HepG2 (cell line): ENCODE data around the gene DPAGT1.

Experiments
- CTCF ChIP-seq: sonication (generic); formaldehyde crosslinking; IDR thresholded peaks from 2 replicates; pipeline ENCODE4 v1.5.0; 2020; ENCODE audit warnings: mild to moderate bottlenecking, missing genetic modification reagents, moderate library complexity
- ESRRA ChIP-seq: sonication (generic); formaldehyde crosslinking; IDR thresholded peaks from 2 replicates; pipeline ENCODE4 v1.5.1; 2020; ENCODE audit warnings: mild to moderate bottlenecking, low read depth, missing genetic modification reagents
- FOXK1 ChIP-seq: sonication (generic); formaldehyde crosslinking; IDR thresholded peaks from 2 replicates; pipeline ENCODE4 v1.4.0; 2020; ENCODE audit warnings: low read depth, missing genetic modification reagents, borderline replicate concordance
- MATR3 ChIP-seq: sonication (generic); formaldehyde crosslinking; IDR thresholded peaks from 2 replicates; pipeline ENCODE4 v1.4.0; 2020; ENCODE audit warnings: missing genetic modification reagents
- NR3C1 ChIP-seq: sonication (generic); formaldehyde crosslinking; IDR thresholded peaks from 2 replicates; pipeline ENCODE4 v1.4.0; 2020; ENCODE audit warnings: missing genetic modification reagents
- POLR2AphosphoS5 ChIP-seq: IDR thresholded peaks from 2 replicates; pipeline ENCODE4 v1.6.1; 2012; ENCODE audit warnings: low read depth, low read length
- ZNF263 ChIP-seq: sonication (generic); formaldehyde crosslinking; IDR thresholded peaks from 2 replicates; pipeline ENCODE4 v1.4.0; 2020; ENCODE audit warnings: missing genetic modification reagents
- ZNF720 ChIP-seq: sonication (generic); formaldehyde crosslinking; IDR thresholded peaks from 2 replicates; pipeline ENCODE4 v1.4.0; 2020; ENCODE audit warnings: missing genetic modification reagents

- TF ChIP-seq ZNF720 = no peak
- TF ChIP-seq CTCF (CRISPR knock-in tag) = no peak
- TF ChIP-seq ZNF263 = no peak
- no peak for TF ChIP-seq NR3C1
- TF ChIP-seq ESRRA = no peak
- no peak for TF ChIP-seq FOXK1 (CRISPR knock-in tag)
- no peak for TF ChIP-seq MATR3
- no peak for TF ChIP-seq POLR2AphosphoS5
Observed at GRCh38 chr11:119091178-119091577, 10.5 kb downstream of the DPAGT1 start.
